ENCODE data around the gene EDC4.

GRCh38 chr16:67825119-67825518 lies 47.7 kb upstream of the EDC4 start:
- no peak for TF ChIP-seq CTCF (IDR thresholded peaks at IDR 0.05)
- TF ChIP-seq POLR2A (IDR thresholded peaks at IDR 0.05) = no peak
